Measurements from ENCODE around the gene PHLDA3.

DNA sequence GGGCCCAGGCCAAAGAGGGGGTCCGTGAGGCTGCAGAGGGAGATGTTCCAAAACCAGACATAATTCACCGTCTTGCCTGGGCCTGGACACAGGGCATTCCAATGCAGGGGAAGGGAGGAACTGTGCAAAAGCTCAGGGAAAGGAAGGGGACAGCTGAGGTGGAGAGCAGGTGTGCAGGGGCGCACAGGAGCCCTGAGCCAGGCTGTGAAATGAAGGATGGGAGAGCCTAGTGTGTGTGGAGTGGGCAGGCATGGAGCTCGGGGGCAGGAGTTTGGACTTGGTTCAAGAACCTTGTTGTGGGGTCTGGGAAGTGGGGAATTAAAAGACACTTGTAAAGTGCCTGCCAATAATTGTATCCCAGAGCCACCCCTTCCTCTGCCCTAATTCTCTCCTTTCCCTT, 49.7 kb downstream of the PHLDA3 start:
- TF ChIP-seq, protein P1, sequence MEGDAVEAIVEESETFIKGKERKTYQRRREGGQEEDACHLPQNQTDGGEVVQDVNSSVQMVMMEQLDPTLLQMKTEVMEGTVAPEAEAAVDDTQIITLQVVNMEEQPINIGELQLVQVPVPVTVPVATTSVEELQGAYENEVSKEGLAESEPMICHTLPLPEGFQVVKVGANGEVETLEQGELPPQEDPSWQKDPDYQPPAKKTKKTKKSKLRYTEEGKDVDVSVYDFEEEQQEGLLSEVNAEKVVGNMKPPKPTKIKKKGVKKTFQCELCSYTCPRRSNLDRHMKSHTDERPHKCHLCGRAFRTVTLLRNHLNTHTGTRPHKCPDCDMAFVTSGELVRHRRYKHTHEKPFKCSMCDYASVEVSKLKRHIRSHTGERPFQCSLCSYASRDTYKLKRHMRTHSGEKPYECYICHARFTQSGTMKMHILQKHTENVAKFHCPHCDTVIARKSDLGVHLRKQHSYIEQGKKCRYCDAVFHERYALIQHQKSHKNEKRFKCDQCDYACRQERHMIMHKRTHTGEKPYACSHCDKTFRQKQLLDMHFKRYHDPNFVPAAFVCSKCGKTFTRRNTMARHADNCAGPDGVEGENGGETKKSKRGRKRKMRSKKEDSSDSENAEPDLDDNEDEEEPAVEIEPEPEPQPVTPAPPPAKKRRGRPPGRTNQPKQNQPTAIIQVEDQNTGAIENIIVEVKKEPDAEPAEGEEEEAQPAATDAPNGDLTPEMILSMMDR (IDR thresholded peaks at IDR 0.05) = no peak
- no peak for TF ChIP-seq EP300 (IDR thresholded peaks at IDR 0.05)
- no peak for TF ChIP-seq POLR2A (IDR thresholded peaks at IDR 0.05)

All from gastroesophageal sphincter (tissue), 3 donors.